OCI-LY1 (cell line): ENCODE measurements around the gene LRP2BP.

Source experiments
- H2AFZ ChIP-seq: fragments of 200-600 bp; sonication (generic), shearing (Covaris generic); 2 replicates; pipeline ENCODE4 v1.6.0; 2014; ENCODE audit warnings: antibody characterized with exemption, mild to moderate bottlenecking, low read length
- H3F3A ChIP-seq: fragments of 200-600 bp; sonication (generic), shearing (Covaris generic); 2 replicates; pipeline ENCODE4 v1.6.0; 2014; ENCODE audit warnings: mild to moderate bottlenecking, antibody characterized with exemption, low read length, moderate library complexity; ENCODE audit not compliant: insufficient read depth
- H3K27ac ChIP-seq: fragments of 200-600 bp; sonication (generic); 2 replicates; pipeline ENCODE4 v1.5.1; 2014; ENCODE audit warnings: low read length, mixed run types, mild to moderate bottlenecking, low read depth; ENCODE audit not compliant: poor library complexity, severe bottlenecking
- H3K27me3 ChIP-seq: fragments of 200-600 bp; sonication (generic); 2 replicates; pipeline ENCODE4 v1.6.0; 2014; ENCODE audit warnings: antibody characterized with exemption, mild to moderate bottlenecking, low read length, moderate library complexity; ENCODE audit not compliant: insufficient read depth
- H3K36me3 ChIP-seq: fragments of 200-600 bp; sonication (generic); 2 replicates; pipeline ENCODE4 v1.6.1; 2014; ENCODE audit warnings: mild to moderate bottlenecking, antibody characterized with exemption, low read length, moderate library complexity, mixed read lengths; ENCODE audit not compliant: insufficient read depth
- H3K4me1 ChIP-seq: fragments of 200-600 bp; sonication (generic); 2 replicates; pipeline ENCODE4 v1.5.1; 2014; ENCODE audit warnings: mild to moderate bottlenecking, low read length, moderate library complexity; ENCODE audit not compliant: insufficient read depth, severe bottlenecking
- H3K4me2 ChIP-seq: fragments of 200-600 bp; sonication (generic), shearing (Covaris generic); 2 replicates; pipeline ENCODE4 v1.6.1; 2014; ENCODE audit warnings: low read length
- H3K4me3 ChIP-seq: fragments of 200-600 bp; sonication (generic); 2 replicates; pipeline ENCODE4 v1.5.1; 2014; ENCODE audit warnings: low read length, low read depth, mild to moderate bottlenecking, mixed read lengths; ENCODE audit not compliant: poor library complexity, severe bottlenecking
- H3K79me2 ChIP-seq: fragments of 200-600 bp; shearing (Covaris generic); 2 replicates; pipeline ENCODE4 v1.6.1; 2016; ENCODE audit warnings: mixed run types, low read length, mixed read lengths; ENCODE audit not compliant: insufficient read depth
- H3K9ac ChIP-seq: fragments of 200-600 bp; sonication (generic), shearing (Covaris generic); 2 replicates; pipeline ENCODE4 v1.6.1; 2014; ENCODE audit warnings: mild to moderate bottlenecking, low read length, mixed read lengths
- H3K9me2 ChIP-seq: fragments of 200-600 bp; sonication (generic), shearing (Covaris generic); 2 replicates; pipeline ENCODE4 v1.6.1; 2014; ENCODE audit warnings: low read depth, mild to moderate bottlenecking, low read length, mixed read lengths
- H3K9me3 ChIP-seq: fragments of 200-600 bp; shearing (Covaris generic); 2 replicates; pipeline ENCODE4 v1.6.1; 2014; ENCODE audit warnings: low read length, mixed read lengths
- H4K20me1 ChIP-seq: fragments of 200-600 bp; sonication (generic), shearing (Covaris generic); 2 replicates; pipeline ENCODE4 v1.6.0; 2016; ENCODE audit warnings: mild to moderate bottlenecking, low read length; ENCODE audit not compliant: insufficient read depth
- CTCF ChIP-seq: fragments of 200-600 bp; sonication (generic), shearing (Covaris generic); IDR thresholded peaks from 2 replicates; pipeline ENCODE4 v1.5.1; 2017; ENCODE audit warnings: mild to moderate bottlenecking, antibody characterized with exemption, low read length, moderate library complexity, mixed read lengths
- EZH2 ChIP-seq: fragments of 200-600 bp; sonication (generic), shearing (Covaris generic); IDR thresholded peaks from 2 replicates; pipeline ENCODE4 v1.8.0; 2017; ENCODE audit warnings: borderline replicate concordance, mixed run types, mild to moderate bottlenecking, antibody characterized with exemption, low read length, moderate library complexity, mixed read lengths

LRP2BP gene

GRCh38 chr4:185399466-185399865 lies 3.7 kb upstream of the LRP2BP start:
- 0 out of 2 replicates have a peak, but pooled peaks cover 2% of the 10 kb centered on the region for H3F3A ChIP-seq
- peak overlapping the region; percentile 14; the same call in 1 of the 2 replicates for H3K4me2 ChIP-seq
- peaks cover 47% of the 10 kb centered on the region for H3K4me1 ChIP-seq
- H3K27me3 ChIP-seq = no peaks in the 10 kb centered on the region
- no peak overlapping the region for H3K9ac ChIP-seq
- H4K20me1 ChIP-seq = no peaks in the 10 kb centered on the region
- H3K4me3 ChIP-seq = no peak overlapping the region
- H3K79me2 ChIP-seq = no peaks in the 10 kb centered on the region
- TF ChIP-seq EZH2 (no peak), CTCF (no peak)
- no peak overlapping the region for H2AFZ ChIP-seq
- peaks cover 48% of the 10 kb centered on the region; the same call in 1 of the 2 replicates for H3K36me3 ChIP-seq
- no peaks in the 10 kb centered on the region for H3K9me2 ChIP-seq
- no peaks in the 10 kb centered on the region for H3K9me3 ChIP-seq
- peak overlapping the region; percentile 36 for H3K27ac ChIP-seq

GRCh38 chr4:185398618-185399017 lies 2.9 kb upstream of the LRP2BP start:
- H3K9me3 ChIP-seq = no peaks in the 10 kb centered on the region
- no peaks in the 10 kb centered on the region for H3K9me2 ChIP-seq
- H3K27me3 ChIP-seq = no peaks in the 10 kb centered on the region
- 0 out of 2 replicates have a peak, but pooled peaks cover 2% of the 10 kb centered on the region for H3F3A ChIP-seq
- H3K4me3 ChIP-seq = peak overlapping the region; percentile 66
- TF ChIP-seq CTCF (no peak), EZH2 (no peak)
- peak overlapping the region; percentile 47; the same call in 1 of the 2 replicates for H3K4me2 ChIP-seq
- H3K36me3 ChIP-seq = peaks cover 48% of the 10 kb centered on the region; the same call in 1 of the 2 replicates
- H3K79me2 ChIP-seq = no peaks in the 10 kb centered on the region
- no peaks in the 10 kb centered on the region for H4K20me1 ChIP-seq
- peaks cover 50% of the 10 kb centered on the region for H3K4me1 ChIP-seq
- H3K9ac ChIP-seq = peak overlapping the region; percentile 28; the same call in 1 of the 2 replicates
- H3K27ac ChIP-seq = peak overlapping the region; percentile 36
- H2AFZ ChIP-seq = no peak overlapping the region

GRCh38 chr4:185396724-185397385 lies 1.1 kb upstream of the LRP2BP start, which contains the start of gene ANKRD37:
Gene ANKRD37 (plus strand): TSS chr4:185396841. CDS start chr4:185396924, 83 bp downstream.
- no peaks in the 10 kb centered on the region for H3K27me3 ChIP-seq
- 0 out of 2 replicates have a peak, but pooled peaks cover 2% of the 10 kb centered on the region for H3F3A ChIP-seq
- no peaks in the 10 kb centered on the region for H4K20me1 ChIP-seq
- no peak for TF ChIP-seq EZH2
- no peak for TF ChIP-seq CTCF
- peak within 1 kb of the TSS; percentile 44 for H3K27ac ChIP-seq
- peaks cover 57% of the 10 kb centered on the region for H3K4me1 ChIP-seq
- H3K9ac ChIP-seq = peak within 1 kb of the TSS; percentile 71
- H3K36me3 ChIP-seq = peaks cover 33% of the 10 kb centered on the region; the same call in 1 of the 2 replicates
- peak within 1 kb of the TSS; percentile 93 for H3K4me2 ChIP-seq
- H3K9me3 ChIP-seq = no peaks in the 10 kb centered on the region
- no peak within 1 kb of the TSS for H2AFZ ChIP-seq
- H3K9me2 ChIP-seq = no peaks in the 10 kb centered on the region
- H3K79me2 ChIP-seq = no peaks in the 10 kb centered on the region
- peak within 1 kb of the TSS; percentile 66 for H3K4me3 ChIP-seq
